Germinal center (tissue), 1 donor: ENCODE measurements around the gene EEPD1.

Experiments
- DNase-seq: peaks from one replicate; pipeline ENCODE4 v3.0.0; 2012; ENCODE audit warnings: mixed read lengths, low spot score

The EEPD1 gene

GRCh38 chr7:36154255-36155212 lies 1.5 kb downstream of the EEPD1 start:
- no peak for DNase-seq

DNA sequence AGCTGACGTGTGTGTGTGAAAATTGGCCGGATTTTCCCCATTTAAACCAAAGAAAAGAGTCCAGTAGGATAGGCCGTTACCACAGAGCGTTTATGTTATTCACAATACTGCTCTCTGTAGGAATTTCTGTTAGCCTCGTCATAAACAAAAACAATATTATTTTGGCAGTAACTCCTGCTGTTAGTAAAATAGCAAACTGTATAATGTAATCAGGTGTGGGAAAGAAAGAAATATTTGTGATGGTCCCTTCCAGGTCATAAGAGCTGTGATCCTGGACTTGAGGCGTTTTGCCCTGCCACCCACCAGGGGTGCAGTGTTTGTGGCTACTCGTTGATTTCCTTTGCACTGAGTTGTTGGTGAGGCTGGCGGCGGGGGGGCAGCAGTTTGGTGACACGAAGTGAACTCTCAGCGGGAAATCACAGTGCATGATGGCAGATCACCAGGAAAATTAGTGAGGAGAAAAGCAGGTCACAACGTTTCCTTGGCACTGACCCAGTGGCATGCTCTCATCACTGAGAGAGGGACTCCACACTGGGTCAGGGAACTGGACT lies 2.8 kb downstream of the EEPD1 start:
- DNase-seq = no peak

- no peak for DNase-seq
These were observed 4.7 kb downstream of the EEPD1 start for GRCh38 chr7:36157527-36158320.

- no peak for DNase-seq
These were observed 5.2 kb downstream of the EEPD1 start for GRCh38 chr7:36158321-36158605.

DNA sequence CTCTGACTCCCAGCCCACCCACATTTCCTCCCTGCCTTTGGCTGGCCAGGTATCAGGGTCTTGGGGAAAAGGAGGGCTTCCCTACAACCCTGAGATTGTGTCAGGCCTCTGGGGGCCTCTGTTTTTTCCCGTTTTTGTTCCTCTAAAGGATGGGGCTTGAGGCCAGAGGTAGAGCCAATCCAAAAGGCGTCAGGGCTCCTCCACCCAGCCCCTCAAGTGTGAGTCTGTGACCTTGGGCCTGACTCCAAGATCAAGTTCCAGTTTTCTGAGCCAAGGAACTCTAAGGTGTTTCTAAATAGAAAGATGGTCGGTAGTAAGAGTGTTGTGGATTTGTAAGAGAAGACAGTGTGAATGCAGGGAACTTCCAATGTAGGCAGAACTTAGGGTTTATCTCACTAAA lies 6.6 kb downstream of the EEPD1 start:
- no peak for DNase-seq

GRCh38 chr7:36160313-36160712 lies 7.3 kb downstream of the EEPD1 start:
- no peak for DNase-seq

- DNase-seq = no peak
These were observed 8.9 kb downstream of the EEPD1 start for GRCh38 chr7:36161996-36162395.

DNA sequence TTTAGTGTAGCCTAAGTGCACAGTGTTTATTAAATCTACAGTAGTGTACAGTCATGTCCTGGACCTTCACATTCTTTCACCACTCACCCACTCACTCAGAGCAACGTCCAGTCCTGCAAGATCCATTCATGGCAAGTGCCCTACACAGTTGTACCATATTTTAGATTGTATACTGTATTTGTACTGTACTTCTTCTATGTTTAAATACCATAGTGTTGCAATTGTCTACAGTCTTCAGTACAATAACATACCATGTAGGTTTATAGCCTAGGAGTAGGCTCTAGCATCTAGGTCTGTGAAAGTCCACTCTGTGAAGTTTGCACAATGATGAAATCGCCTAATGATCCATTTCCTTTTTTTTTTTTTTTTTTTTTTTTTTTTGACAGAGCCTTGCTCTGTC lies 12.0 kb downstream of the EEPD1 start:
- no peak for DNase-seq

GRCh38 chr7:36165802-36166201 lies 12.7 kb downstream of the EEPD1 start:
- no peak for DNase-seq

DNA sequence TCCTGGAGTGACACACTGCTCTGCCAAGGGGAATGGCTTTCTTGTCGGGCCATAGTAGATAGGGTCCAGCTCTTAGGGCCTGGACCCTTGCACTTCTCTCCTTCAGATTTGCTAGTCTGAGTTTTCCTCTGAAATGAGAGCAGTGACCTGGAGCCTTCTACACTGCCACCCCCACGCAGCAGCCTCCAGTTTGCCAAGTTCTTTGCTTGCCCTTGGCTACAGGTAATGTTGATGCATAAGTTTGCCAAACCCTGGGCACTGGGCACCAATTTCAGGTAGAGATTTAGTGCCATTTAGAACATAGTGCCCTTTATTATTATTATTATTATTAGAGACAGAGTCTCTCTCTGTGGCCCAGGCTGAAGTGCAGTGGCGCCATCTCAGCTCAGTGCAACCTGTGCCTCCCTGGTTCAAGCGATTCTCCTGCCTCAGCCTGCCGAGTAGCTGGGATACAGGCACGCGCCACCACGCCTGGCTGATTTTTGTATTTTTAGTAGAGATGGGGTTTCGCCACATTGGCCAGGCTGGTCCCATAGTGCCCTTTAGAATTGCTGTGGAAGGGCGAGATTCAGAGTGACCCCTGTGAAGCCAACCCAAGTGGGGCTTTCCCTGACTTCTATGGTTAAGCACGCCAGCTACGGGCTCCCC lies 14.5 kb downstream of the EEPD1 start:
- DNase-seq = no peak

DNA sequence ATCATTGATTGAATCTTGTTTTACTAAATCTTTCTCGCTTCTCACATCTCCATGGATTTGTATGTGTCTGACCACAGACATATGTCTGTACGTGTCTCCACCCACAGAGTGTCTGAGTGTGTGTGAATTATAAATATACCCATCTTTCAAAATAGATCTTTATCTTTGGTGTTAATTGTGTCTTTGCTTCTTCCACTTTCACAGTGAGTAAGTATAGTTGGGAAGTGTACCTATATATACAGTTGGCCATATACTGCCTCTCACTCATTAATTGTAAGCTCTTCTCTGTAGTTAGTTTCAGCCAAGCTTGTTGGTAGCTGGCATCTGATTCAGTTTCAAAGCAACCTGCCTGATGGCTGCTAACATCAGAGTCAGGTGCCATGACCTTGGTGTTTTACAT lies 18.4 kb downstream of the EEPD1 start:
- DNase-seq = no peak

DNA sequence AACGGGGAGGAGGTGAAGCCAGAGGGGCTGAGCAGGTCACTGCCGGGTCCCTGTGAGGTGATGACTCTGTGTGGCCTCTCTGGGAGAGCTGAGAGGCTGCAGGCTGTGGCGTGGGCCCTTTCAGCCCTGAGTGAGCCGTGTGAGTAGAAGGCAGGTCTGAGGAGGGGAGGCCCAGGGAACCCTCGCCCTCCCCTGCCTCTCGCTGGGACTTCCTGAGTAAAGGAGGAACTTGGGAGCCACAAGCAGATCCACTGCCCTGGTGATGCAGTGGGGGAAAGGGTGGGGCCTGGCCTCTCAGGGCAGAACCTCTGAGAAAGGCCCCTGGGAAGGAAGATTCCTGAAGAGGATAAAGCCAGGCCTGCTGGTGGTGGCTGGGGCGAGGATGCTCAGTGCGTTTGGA lies 22.8 kb downstream of the EEPD1 start:
- no peak for DNase-seq

DNA sequence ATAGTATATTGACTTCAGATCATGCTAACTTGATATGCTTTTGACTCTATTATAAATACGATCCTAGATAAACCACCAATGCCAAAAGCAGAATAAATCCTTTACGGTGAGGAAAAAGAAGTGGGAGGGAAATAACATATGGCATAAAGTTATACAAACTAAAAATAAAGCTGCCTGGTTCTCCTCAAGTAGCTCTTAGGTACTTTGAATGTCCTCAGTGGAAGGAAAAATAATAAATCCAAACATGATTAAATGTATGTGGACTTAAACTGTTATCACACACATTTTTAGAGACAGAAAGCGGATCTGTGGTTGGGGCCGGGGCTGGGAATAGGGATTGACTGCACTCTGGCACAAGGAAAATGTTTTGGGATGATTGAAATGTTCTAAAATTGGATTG lies 23.6 kb downstream of the EEPD1 start:
- no peak for DNase-seq

GRCh38 chr7:36180121-36180520 lies 27.1 kb downstream of the EEPD1 start:
- no peak for DNase-seq

DNA sequence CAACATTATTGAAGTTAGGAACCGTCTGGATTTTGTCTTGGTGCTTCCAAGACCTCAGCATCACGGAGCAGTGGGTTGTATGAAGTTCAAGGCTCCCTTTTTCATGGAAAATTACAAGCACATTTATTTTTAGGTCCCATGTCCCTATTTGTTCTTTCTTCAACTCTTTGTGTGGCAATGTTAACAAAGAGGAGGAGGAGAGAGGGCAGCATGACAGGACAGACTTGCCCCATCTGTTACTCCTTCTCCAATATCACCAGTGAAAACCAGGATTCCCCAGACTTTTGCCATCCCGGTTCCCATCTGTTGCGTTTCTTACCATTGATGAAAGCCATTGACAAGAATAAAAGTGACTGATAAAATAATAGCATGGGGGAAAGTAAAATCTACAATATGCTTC lies 28.6 kb downstream of the EEPD1 start:
- no peak for DNase-seq

DNA sequence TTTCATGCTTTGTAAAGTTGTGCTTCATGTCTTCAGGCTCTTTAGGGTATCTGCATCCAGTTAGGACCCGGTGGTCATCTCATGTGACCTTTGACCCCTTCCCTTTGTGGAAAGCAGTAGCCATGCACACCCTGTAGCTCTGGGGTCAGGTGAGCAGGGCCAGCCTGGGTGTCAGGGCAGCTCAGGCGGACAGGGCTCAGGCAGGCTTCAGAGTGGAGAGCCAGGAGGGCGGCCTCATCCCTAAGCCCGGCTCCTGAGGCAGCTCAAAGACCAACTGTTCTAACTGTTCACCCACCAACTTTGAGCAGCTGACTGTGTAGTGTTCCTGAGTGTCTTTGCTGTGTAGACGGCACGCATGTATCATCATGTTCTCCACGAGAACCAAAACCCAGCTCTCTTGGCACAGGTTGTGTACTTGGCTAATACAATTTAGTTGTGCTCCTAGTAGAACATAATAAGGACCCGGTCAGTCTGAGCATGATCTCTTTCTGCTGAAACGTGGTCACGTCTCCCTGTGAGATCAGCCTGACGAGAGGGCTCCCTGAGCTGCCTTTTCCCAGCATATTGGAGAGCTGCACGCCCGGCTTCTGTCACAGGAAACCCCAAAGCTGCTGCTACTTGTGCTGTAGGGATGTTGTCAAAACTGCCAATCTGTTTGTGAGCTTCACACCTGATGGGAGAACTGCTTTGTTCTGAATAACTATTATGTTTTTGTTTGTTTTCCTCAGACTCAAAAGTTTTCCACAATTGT lies 30.0 kb downstream of the EEPD1 start:
- DNase-seq = no peak

DNA sequence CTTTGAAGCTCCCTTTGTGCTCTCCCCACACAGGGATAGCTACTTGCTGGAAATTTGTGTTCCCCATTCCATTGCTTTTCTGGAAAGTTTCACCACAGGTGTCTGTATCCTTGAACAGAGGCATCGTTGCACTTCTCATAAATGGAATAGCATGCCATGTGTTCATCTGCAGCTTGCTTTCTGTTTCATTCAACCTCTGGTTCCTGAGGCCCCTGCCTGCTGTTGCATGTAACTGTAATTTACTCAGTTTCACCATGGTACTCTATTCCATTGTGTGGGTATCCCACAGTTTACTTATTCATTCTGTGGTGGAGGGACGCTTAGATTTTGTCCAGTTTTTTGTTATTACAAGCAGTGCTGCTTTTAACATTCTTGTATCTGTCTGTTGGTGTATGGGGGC lies 32.0 kb downstream of the EEPD1 start:
- DNase-seq = no peak

- no peak for DNase-seq
These were observed 32.7 kb downstream of the EEPD1 start for GRCh38 chr7:36185756-36186155.

- DNase-seq = peak; percentile 42
These were observed 33.5 kb downstream of the EEPD1 start for GRCh38 chr7:36186359-36187121.

DNA sequence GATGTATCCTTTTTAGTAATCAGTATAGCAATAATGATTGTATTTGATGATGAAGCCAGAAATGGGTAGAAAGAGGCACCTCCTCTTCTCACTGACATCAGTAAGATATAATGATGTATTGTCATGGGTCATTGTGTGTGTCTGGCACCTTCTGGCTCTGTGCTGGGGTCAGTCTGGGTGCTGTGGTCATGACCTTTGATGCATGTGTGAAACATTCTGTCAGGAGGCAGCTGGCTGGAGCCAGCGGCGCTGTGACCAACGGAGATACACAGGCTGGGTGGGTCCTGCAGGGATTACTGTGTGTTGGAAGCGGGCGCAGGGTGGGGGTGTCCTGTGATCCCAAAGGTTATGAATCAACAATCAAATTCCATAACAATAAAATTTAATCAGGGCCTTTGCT lies 35.2 kb downstream of the EEPD1 start:
- no peak for DNase-seq

GRCh38 chr7:36188906-36189305 lies 35.9 kb downstream of the EEPD1 start:
- no peak for DNase-seq
